PC-9 (cell line): Measurements from ENCODE around the gene DDX28.

ENCODE experiments used
- CTCF ChIP-seq: fragments of 200-600 bp; sonication (generic); conservative IDR thresholded peaks from 2 replicates; pipeline ENCODE4 v1.6.1; 2017; ENCODE audit warnings: mixed run types, antibody characterized with exemption, mild to moderate bottlenecking, moderate library complexity
- EZH2 ChIP-seq: fragments of 200-600 bp; sonication (generic); IDR thresholded peaks from 2 replicates; pipeline ENCODE4 v1.8.0; 2017; ENCODE audit warnings: antibody characterized with exemption, low read depth

GRCh38 chr16:68000450-68000849, 22.6 kb downstream of the DDX28 start:
- TF ChIP-seq CTCF (no peak), EZH2 (no peak)
